Inflammatory macrophage (primary cell): ENCODE results near the gene RNASE13.

Experiments used
- DNase-seq, 2 donors: peaks; one replicate each; pipeline ENCODE4 v3.0.0-alpha.2; 2020 to 2022
- total RNA-seq, 18 experiments: gene quantifications; one replicate each; lab custom pipeline; 2026; ENCODE audit warnings: mixed read lengths in 6 of 18, inconsistent platforms in 2 of 18; lab: John Stamatoyannopoulos, UW

The RNASE13 gene, protein sequence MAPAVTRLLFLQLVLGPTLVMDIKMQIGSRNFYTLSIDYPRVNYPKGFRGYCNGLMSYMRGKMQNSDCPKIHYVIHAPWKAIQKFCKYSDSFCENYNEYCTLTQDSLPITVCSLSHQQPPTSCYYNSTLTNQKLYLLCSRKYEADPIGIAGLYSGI
- total RNA-seq = 0 to 0.07 (median 0) reads per million in 18 experiments

DNA sequence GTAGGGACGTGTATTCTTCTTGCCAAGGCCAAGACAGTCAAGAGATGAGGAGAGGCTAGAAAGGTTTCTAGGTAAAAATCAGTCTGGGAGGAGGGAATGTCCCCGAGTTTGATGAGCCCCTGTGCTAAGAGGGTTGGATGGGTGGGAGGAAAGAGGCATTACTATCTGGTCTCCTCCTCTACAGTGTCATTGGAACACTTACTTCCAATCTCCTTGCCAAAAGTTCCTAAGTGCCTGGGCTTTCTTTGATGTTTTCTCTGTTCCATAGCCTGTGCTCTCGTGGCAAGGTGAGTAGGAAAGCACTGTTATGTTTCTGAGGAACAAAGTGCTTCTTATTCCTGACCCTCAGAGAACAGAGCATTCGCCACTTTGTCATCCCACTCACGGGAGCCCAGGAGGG, at the start of gene RNASE13:
Gene RNASE13 (minus strand): TSS at position 101 of the 400 bp plus-strand sequence. CDS start 519 bp downstream, outside the sequence.
- DNase-seq = no peak

DNA sequence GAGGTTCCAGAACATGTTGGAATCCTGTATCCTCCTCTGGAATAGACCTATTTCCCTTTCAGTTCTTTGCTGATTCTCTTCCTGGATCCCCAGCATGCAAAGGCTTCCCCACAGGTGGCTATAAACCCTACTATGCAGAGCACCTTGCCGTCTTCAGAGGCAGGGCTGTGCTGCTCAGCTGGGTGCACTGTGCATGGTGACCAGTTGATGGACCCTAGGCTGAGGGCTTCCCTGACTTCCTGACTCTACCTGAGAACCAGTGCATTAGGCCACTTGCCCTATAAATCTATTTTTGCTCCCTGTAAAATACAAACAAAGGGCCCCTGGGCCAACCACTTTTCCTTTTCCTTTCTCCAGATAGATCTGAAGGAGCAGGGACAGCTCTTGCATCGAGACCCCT, 49.8 kb upstream of the RNASE13 start:
- no peak for DNase-seq

DNA sequence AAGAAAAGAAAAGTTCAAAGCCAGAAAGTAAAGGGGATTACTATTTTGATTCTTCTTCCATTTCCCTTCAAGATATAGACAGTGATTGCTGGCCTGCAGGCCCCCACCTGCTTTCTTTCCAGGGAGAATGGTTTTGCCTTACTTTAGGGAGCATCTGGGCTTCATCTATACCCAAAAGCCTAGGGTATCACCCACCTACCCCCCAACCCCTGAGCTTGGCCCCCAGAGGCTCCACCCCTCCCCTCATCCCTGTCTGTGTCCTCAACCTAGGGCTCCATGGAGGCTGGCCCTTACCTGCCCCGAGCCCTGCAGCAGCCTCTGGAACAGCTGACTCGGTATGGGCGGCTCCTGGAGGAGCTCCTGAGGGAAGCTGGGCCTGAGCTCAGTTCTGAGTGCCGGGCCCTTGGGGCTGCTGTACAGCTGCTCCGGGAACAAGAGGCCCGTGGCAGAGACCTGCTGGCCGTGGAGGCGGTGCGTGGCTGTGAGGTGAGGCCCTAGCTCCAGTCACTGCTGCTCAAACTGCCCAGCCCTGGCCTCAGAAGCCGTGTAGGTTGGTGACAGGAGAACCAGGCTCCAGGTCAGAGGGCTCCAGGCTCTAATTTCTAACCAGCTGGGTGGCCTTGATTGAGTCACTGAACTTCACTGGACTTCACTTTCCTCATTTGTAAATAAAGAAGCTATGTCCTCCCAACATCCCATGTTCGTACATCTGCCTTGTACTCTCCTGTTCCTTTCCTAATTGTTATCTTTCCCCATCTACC, 49.1 kb upstream of the RNASE13 start:
- DNase-seq = no peak

DNA sequence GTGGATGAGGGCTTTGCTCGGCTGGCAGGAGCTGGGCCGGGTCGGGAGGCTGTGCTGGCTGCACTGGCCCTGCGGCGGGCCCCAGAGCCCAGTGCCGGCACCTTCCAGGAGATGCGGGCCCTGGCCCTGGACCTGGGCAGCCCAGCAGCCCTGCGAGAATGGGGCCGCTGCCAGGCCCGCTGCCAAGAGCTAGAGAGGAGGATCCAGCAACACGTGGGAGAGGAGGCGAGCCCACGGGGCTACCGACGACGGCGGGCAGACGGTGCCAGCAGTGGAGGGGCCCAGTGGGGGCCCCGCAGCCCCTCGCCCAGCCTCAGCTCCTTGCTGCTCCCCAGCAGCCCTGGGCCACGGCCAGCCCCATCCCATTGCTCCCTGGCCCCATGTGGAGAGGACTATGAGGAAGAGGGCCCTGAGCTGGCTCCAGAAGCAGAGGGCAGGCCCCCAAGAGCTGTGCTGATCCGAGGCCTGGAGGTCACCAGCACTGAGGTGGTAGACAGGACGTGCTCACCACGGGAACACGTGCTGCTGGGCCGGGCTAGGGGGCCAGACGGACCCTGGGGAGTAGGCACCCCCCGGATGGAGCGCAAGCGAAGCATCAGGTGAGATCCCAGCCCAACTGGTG, 47.0 kb upstream of the RNASE13 start:
- no peak for DNase-seq

DNA sequence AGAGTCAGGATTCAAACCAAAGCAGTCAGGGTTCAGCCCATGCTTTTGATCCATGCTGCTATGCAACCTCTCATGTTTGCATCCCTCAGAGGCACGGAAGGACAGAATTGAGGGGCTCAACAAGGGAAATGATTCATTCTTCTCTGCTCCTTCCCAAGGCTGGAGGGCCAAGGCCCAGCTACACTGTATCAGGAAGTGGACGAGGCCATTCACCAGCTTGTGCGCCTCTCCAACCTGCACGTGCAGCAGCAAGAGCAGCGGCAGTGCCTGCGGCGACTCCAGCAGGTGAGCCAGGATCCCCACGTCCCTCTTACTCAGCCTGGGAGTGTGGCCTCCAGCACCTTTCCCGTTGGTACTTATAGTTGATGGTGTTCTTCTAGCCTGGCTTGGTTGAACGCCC, 44.1 kb upstream of the RNASE13 start:
- no peak for DNase-seq

DNA sequence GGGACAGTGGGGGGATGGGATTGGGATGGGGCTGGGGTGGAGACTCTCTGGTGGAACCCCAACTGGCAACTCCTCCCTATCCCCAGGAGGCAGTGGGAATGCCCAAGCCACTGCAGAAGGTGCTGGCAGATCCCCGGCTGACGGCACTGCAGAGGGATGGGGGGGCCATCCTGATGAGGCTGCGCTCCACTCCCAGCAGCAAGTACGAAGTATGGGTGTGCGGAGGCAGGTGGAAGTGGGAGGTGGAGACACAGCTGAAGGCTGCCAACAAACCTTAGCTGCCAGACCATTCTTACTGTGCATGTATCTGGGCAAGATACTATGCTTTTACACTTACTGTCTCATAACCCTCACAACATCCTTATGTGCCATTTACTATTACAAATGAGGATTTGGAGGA, 43.7 kb upstream of the RNASE13 start:
- no peak for DNase-seq

DNA sequence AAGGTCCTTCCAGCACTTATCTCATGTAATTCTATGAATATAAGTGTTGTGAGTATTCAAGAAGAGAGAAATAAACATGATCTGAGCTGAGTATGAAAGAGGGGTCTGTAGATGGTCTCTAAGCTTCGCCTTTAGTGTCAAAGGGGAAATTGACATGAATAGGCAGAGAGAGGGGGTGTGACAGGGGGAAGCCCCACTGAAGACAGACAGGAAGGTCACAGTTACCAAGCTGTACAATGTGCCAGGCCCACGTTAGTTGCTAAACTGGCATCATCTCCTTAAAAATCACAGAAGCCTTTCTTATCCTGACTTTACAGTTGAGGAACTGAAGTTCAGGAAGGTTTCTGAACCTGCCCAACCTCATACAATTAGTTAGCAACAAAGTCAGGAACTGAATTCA, 43.1 kb upstream of the RNASE13 start:
- DNase-seq = peak in 1 of 2 donors; percentile 25

DNA sequence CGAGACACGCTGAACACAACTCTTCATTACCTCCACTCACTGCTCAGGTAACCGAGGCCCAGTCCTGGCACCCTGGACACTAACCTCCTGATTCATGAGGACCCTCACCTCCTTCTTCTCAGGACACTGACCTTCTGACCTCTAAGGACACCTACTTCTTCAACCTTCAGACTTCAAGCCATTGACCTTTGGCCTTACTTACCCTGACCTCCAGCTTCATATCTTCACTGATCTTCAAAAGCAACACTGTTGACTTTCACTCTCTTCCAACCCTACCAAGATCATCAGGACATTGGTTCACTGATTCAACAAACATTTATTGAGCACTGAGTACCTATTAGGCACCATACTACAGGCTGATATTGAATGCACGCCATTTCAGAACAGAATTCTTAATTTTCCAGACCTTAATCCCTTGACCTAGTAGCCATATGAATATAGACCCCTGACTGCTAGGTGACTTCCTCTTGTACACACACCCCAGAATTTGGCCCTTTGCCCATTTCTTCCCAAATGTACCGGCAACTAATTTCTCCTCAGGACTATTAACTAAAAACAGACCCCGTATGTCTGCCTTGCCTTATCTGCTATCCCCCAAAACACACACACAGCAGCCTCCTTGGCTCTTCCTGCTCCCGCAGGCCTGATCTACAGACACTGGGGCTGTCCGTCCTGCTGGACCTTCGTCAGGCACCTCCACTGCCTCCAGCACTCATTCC, 41.3 kb upstream of the RNASE13 start:
- no peak for DNase-seq

DNA sequence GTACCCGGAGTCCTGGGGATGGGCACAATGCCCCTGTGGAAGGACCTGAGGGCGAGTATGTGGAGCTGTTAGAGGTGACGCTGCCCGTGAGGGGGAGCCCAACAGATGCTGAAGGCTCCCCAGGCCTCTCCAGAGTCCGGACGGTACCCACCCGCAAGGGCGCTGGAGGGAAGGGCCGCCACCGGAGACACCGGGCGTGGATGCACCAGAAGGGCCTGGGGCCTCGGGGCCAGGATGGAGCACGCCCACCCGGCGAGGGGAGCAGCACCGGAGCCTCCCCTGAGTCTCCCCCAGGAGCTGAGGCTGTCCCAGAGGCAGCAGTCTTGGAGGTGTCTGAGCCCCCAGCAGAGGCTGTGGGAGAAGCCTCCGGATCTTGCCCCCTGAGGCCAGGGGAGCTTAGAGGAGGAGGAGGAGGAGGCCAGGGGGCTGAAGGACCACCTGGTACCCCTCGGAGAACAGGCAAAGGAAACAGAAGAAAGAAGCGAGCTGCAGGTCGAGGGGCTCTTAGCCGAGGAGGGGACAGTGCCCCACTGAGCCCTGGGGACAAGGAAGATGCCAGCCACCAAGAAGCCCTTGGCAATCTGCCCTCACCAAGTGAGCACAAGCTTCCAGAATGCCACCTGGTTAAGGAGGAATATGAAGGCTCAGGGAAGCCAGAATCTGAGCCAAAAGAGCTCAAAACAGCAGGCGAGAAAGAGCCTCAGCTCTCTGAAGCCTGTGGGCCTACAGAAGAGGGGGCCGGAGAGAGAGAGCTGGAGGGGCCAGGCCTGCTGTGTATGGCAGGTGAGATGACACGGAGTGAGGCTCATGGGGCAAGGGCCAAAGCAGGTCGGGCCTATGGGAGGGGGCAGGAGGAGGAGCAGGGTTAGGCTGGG, 40.0 kb upstream of the RNASE13 start:
- DNase-seq = no peak

DNA sequence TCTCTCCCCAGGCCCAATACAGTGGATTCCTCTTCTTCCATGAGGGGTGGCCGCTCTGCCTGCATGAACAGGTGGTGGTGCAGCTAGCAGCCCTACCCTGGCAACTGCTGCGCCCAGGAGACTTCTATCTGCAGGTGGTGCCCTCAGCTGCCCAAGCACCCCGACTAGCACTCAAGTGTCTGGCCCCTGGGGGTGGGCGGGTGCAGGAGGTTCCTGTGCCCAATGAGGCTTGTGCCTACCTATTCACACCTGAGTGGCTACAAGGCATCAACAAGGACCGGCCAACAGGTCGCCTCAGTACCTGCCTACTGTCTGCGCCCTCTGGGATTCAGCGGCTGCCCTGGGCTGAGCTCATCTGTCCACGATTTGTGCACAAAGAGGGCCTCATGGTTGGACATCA, 39.3 kb upstream of the RNASE13 start:
- no peak for DNase-seq

DNA sequence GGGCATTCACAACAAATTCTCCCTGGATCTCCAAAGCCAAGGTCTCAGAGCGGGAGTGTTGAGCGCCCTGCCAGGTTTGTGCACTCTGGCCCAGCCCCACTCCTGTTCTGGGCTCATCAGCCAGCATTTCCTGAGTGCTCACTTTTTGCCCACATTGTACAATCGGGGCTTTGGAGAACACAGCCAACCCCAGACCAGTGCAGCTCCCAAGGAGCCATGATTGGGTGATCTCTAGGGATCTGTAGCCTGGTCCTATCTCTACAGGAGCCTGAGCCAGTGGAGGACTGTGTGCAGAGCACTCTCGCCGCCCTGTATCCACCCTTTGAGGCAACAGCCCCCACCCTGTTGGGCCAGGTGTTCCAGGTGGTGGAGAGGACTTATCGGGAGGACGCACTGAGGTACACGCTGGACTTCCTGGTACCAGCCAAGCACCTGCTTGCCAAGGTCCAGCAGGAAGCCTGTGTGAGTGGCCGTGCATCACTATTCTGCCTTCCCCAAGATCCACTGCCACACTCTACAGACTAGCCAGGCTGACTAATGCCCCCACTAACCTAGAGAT, 38.3 kb upstream of the RNASE13 start:
- DNase-seq = no peak

DNA sequence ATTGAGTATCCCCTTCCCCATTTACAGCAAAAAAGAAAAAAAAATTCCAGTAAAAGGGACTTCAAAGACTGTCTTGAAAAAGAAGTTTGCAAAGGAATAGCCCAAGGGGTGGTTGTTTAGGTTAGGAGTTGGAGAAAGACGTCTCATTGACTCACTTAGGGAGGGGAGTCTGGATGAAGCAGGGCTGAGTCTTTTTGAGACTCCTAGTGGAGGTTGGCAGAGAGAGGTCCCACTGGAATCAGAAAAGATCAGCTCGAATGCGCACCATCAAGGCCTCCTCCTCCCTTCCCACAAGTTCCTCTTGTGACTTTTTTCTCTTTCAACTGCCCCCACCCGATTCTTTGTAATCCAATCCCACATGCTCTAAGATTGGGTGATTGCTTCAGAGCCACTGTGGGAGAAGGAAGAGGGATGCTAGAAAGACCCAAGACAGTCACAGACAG, 37.4 kb upstream of the RNASE13 start:
- DNase-seq = peak; percentile 85

DNA sequence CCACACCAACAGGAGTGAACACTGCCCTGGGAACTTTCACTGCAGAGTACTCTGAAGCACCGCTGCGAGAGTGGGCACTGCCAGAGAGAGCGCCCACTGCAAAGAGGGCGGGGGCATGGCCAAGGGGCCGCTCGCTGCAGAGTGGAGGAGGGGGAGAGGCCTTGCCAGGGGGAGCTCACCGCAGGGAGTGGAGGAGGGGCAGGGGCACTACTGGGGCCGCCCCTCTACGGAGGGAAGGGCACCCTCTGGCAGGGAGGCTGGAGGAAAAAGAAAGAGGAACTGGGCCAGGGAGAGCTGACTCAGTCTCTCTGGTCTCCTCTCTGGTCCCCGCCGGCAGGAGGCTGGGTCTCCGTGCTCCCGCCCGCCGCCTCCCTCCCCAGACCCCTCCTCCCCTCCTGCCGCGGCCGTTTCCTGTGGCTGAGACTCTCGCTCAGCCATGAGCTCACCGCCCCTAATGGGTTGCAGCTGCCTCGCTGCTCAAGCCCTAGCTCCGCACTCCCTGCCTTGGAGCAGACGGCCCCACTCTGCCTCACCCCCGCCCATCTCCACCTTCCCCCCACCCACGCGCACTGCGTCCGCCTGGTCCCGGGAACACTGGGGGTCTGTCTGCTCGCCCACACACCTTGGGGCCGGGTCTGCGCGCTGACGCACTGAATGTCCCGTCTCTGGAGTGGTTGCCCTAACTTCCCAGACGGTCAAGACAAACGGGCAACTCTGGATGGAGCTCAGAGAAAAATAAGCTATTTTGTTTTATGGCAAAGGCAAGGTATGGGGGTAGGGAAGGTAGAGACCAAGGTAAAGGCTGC, 36.8 kb upstream of the RNASE13 start:
- DNase-seq = peak; percentile 73 to 82

DNA sequence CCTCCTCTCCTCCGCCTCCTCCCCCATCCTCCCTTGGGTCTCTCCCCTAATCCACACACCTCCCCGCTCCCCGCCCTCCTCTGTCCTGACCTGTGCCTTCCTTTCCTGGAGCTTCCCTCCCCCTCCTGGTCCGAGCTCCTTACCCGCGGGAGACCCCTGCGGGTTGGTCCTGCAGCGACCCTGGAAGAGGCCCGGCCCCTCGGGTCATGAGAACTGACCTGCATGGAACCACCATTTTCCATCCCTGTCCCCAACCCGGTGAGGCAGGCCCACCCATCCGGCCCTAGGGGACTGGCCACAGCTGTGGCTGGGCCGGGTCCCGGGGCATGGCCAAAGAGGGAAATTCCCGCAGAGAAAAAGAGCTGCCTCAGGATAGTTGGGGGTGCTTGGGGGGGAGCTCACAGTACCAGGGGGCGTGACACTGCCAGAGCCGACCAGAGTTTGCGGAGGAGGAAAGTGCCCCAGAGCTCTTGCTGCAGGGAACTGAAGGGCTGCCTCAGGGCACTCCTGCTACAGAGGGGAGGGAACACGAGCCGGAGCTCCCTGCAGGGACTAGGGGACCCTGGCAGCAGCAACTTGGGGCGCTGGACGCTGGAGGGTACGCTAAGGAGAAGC, 36.1 kb upstream of the RNASE13 start:
- DNase-seq = peak; percentile 41 to 73

DNA sequence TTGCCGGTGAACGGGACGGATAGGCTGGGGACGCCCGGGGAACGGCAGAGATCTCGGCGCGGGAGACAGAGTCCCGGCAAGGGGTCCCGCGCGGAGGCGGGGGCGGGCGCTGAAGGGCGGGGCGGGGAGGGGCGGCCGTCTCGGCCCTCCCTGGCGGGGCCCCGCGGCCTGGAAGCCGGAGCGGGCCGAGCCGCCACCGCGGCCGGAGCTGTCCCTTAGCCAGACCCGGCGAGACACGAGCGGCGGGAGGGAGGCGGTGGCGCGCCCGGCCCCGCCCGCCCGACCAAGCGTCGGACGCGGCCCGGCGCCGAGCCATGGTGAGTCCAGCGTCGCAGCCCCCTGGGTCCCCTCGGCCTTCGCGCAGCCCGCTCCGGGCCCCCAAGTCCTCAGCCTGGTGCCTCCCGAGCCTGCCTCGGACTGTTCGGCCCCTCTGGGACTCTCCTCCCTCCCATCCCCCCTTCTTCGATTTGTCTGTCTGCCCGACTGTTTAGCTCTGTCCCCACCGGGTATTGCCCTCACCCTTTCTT, 35.5 kb upstream of the RNASE13 start, which contains the start of gene ARHGEF40:
Gene ARHGEF40 (plus strand): TSS at position 222 of the 527 bp plus-strand sequence. CDS start 93 bp downstream, at position 315.
- DNase-seq = peak; percentile 23 to 45

DNA sequence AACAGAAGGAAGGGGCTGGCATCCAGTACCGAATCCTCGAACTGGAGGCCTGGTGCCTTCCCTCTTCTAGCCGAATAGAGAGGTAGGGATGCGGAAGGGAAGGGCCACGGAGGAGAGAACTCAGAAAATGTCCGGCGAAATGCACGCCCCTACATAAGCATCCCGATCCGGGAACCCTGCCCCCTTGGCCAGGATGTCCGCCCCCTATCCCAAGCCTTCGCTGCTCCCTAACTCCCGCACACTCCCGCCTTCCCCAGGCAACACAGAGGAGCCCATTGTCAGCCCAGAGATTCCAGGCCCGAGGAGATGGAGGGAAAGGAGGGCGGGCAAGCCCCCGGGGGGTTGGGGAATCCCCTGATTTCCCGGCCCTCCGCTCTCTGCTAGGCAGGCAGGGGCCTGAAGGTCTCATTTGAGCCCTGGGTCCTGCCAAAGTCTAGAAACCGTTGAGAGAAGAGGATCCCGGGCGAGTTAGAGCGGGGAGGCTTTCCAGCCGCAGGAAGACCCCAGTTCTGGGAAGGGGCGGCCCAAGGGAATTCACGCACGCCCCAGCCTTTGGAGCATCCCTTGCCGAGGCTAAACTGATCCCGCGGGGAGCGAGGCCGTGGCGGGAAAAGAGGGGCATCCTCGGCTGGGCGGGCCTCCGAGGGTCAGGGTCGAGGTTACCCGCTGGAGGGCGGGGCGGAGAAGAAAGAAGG, 34.9 kb upstream of the RNASE13 start:
- no peak for DNase-seq

DNA sequence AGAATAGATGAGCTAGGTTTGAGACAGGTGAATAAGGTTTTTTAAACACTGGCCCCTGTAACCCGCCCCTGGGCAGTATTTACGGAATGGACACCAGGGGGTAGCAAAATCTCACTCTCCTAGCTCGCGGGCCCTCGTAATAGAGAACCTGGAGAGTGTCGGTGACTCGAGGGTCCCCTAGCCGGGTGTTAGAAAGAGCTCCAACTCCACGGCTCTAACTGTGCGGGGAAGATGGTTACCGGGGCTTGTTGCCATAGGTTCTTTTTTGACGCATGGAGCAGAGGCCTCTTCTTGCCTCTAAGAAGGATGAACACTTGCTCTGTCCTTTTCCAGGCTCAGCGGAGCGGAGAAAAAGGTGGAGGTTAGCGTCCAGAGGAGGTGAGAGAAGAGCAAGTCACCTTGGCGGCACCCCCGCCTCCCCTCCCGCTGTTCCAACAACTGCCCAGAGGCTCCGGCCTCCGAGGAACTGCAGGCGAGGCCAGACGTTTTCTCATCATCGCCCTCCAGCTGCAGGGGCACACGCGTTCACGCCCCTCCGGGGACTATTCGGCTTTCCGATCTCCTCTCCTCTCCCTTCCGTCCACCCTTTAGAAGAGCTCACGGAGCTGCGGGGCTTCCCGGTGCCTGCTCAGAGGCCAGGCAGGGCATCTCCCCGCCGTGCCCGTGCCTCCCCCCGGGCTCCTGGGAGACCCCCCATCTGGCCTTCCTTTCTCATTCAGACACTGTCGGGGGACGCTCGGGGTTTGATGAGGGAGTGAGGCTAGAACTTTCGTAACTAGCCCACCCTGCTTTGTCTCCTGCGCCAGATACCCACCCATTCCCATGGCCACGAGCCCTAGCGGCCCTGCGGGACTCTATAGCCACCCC, 34.1 kb upstream of the RNASE13 start:
- peak; percentile 48 to 61 for DNase-seq

DNA sequence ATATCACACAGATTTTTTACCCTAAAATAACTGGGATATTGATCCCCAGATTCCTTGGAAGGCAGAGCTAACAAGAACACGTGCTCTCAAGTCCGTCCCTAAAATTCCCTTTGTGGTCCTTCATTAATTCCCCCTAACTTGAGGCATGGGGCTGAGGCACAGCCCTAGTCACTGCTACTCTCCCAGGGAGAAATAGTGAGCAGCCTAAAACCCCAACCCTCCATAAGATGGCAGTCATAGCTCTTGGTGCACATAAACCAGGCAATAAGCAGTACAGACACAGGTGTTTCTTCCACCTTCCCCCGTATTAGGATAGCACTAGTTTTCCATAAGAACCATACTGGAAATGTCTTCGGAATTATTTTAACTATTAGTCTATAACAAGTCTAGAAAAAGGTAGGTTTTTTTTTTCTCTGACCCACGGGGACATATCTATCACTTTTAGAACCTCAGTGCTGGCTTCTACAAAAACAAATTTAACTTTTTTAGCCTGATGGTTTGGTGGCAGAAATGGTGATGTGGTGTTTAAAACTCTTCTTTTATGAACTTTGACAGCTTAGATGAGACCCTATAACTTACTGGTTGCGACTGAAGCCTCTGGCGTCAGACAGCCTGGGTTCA, 32.4 kb upstream of the RNASE13 start:
- DNase-seq = no peak
